Nephron (organoid): ENCODE results near the gene MRNIP.
A peak's percentile ranks its signal among the peaks of the same experiment; 100 is the strongest.

Source experiments
- H3K27ac Mint-ChIP-seq, 3 experiments: 2 replicates each; pipeline ENCODE4 v1.8.0; 2020; ENCODE audit warnings: mixed read lengths in 3 of 3, mild to moderate bottlenecking in 2 of 3, moderate library complexity in 1 of 3
- H3K27me3 Mint-ChIP-seq: 2 replicates; pipeline ENCODE4 v1.8.0; 2021; ENCODE audit warnings: low read depth, mild to moderate bottlenecking, moderate library complexity, mixed read lengths
- H3K36me3 Mint-ChIP-seq: 2 replicates; pipeline ENCODE4 v1.8.0; 2020; ENCODE audit warnings: low read depth, mixed read lengths
- H3K4me1 Mint-ChIP-seq: 2 replicates; pipeline ENCODE4 v1.8.0; 2020; ENCODE audit warnings: mixed read lengths
- H3K4me3 Mint-ChIP-seq, 3 experiments: 2 replicates each; pipeline ENCODE4 v1.8.0; 2020; ENCODE audit warnings: mild to moderate bottlenecking in 3 of 3, mixed read lengths in 3 of 3, moderate library complexity in 2 of 3
- H3K9me3 Mint-ChIP-seq: 2 replicates; pipeline ENCODE4 v1.8.0; 2020; ENCODE audit warnings: mixed read lengths
- CTCF ChIP-seq, 3 experiments: fragments of 200-600 bp; sonication (generic); IDR thresholded peaks; one replicate each; pipeline ENCODE4 v1.5.0; 2021; ENCODE audit warnings: antibody characterized with exemption in 3 of 3; ENCODE audit not compliant: unreplicated experiment in 3 of 3

Gene MRNIP

DNA sequence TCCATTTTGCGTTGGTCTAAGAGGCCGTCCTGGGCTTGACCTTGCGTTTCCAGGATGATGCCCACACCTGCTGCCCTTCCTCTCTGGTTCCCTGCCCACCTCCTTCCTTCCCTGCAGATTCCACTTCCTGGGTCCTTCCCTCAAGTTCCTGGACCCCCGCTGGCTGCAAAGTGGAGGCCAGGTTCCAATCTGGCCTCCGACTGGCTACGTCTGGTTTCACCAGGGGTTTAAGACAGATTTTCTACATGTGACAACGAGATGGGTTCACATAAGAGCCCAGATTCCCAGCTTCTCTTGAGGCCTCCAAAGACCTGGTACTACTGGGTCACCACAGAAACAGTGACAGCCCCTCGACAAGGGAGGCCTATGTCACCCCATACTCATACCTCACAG is 54.1 kb downstream of the MRNIP start:
- H3K4me1 Mint-ChIP-seq, result peaks cover 13% of the 10 kb centered on the region

DNA sequence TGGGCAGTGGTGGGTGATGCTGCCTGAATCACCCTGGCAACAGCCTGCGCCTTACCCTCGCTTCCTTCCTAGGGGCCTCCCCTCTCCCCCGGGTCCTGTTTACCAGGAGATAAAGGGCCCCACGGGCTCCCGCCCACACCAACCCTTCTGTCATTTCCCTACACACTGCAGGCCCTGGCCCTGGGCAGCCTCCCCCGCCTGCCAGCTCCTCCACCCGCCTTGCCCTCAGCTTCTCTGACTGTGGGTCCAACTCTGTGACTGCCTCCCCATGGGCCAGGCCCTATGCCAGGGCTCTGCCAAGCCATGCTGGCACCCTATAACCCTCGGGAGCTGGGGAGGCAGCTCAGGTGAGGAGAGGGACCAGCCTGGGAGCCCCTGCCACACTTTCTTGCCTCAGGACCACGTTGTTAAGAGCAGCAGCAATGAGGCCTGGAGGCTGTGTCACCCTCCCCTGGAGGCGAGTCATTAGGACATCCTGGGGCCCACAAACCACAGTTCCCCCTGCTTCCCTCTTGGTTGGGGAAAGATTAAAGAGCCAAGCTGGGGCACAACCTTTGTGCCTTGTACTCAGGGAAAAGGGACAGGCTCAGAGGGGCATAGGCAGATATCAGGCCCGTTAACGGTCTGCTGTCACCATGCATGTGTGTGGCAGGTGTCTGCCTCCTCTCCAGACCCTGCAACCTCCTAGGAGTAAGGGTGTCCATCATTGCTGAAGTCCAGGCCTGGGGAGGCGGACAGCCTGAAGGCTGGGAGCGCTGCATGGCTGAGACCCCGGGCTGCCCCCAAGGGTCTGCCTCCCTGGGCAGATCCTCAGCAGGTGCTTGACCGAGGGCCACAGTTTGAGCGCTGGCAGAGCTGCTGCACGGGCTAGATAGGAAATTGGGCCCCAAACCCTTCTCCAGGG is 54.7 kb downstream of the MRNIP start:
- no peak for TF ChIP-seq CTCF (IDR thresholded peaks at IDR 0.05; ENCODE audit: unreplicated experiment in 3 of 3)
- Mint-ChIP-seq H3K36me3 (peaks cover 16% of the 10 kb centered on the region), H3K4me1 (peaks cover 13% of the 10 kb centered on the region), H3K27ac (peak overlapping the region in 1 of 3 experiments; percentile 40), H3K4me3 (peak overlapping the region; percentile 85 to 87 (median 85)), H3K27me3 (no peaks in the 10 kb centered on the region), H3K9me3 (no peaks in the 10 kb centered on the region)

More for the DNA sequence above, 54.1 kb downstream of the MRNIP start:
- H3K9me3 Mint-ChIP-seq, result no peaks in the 10 kb centered on the region
- no peak for TF ChIP-seq CTCF (IDR thresholded peaks at IDR 0.05; ENCODE audit: unreplicated experiment in 3 of 3)
- H3K36me3 Mint-ChIP-seq, result peaks cover 10% of the 10 kb centered on the region
- H3K27ac Mint-ChIP-seq, result peak overlapping the region; percentile 33 to 78 (median 33)
- no peaks in the 10 kb centered on the region for H3K27me3 Mint-ChIP-seq
- peak overlapping the region; percentile 85 to 87 (median 85) for H3K4me3 Mint-ChIP-seq

DNA sequence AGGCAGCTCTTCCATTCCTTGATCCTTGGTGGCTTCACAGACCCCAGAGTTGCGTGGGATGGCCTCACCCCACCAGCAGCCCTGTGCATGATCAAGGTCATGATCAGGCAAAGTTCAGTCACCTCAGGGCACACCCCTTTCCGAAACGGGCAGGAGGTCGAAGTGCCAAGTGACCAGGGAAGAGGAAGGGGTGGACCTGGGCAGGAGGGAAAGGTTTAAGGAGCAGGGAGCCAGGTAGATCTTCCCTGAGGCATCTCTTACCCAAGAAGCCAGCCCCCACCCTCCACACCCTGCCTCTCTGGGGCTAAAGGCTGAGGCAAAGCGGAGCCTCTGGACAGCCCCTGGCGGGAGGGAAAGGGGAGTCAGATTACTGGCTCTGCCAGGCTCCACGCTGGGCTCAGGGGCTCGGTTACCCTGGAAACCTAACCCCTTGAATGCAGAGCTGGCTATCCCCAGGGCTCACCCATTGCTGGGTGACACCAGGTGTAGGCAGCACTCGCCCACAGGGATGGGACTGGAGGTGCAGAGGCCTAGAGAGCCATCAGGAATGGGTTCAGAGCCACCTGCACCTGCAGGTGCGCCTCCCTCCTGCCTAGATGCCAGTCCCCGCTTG is 55.6 kb downstream of the MRNIP start:
- no peak for TF ChIP-seq CTCF (IDR thresholded peaks at IDR 0.05; ENCODE audit: unreplicated experiment in 3 of 3)
- Mint-ChIP-seq H3K27ac (no peak overlapping the region), H3K4me1 (peaks cover 13% of the 10 kb centered on the region), H3K9me3 (no peaks in the 10 kb centered on the region), H3K27me3 (peaks cover 4% of the 10 kb centered on the region), H3K4me3 (peak overlapping the region; percentile 47 to 64 (median 50)), H3K36me3 (peaks cover 17% of the 10 kb centered on the region)

DNA sequence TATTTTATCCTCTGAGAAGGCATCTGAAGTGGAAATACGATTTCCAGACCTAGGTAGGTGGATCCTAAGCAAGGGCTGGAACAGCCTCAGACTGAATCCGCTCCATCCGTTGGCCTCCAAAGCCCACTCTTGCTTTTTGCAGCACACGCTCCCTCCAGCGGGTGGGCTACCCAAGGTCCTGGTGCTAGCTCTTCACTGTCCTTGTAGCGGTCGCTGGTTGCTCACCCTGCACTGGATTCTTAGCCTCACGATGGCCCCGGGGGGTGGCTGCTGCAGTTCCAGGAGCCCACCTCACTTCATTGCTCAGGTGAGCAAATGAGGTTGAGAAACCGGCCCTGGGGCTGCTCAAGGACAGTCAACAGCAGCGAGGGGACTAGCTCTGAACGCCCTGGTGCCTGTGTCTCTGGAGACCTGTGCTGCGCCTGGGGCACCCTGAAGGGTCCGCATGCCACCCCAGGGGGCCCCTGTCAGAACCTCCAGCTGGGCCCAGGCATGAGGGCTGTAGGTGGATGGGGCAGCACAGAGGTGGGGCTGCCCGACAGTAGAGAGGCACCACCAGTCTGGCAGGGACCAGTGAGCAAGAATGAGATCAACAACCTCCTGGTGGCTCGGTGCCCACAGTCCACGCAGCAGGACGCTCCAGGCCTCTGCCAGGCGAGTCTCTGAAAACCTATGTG is 56.3 kb downstream of the MRNIP start:
- H3K36me3 Mint-ChIP-seq, result peaks cover 20% of the 10 kb centered on the region
- no peak for TF ChIP-seq CTCF (IDR thresholded peaks at IDR 0.05; ENCODE audit: unreplicated experiment in 3 of 3)
- H3K27ac Mint-ChIP-seq, result no peak overlapping the region
- peak overlapping the region in 1 of 3 experiments; percentile 64 for H3K4me3 Mint-ChIP-seq
- peaks cover 4% of the 10 kb centered on the region for H3K27me3 Mint-ChIP-seq
- H3K4me1 Mint-ChIP-seq, result peaks cover 13% of the 10 kb centered on the region
- no peaks in the 10 kb centered on the region for H3K9me3 Mint-ChIP-seq

DNA sequence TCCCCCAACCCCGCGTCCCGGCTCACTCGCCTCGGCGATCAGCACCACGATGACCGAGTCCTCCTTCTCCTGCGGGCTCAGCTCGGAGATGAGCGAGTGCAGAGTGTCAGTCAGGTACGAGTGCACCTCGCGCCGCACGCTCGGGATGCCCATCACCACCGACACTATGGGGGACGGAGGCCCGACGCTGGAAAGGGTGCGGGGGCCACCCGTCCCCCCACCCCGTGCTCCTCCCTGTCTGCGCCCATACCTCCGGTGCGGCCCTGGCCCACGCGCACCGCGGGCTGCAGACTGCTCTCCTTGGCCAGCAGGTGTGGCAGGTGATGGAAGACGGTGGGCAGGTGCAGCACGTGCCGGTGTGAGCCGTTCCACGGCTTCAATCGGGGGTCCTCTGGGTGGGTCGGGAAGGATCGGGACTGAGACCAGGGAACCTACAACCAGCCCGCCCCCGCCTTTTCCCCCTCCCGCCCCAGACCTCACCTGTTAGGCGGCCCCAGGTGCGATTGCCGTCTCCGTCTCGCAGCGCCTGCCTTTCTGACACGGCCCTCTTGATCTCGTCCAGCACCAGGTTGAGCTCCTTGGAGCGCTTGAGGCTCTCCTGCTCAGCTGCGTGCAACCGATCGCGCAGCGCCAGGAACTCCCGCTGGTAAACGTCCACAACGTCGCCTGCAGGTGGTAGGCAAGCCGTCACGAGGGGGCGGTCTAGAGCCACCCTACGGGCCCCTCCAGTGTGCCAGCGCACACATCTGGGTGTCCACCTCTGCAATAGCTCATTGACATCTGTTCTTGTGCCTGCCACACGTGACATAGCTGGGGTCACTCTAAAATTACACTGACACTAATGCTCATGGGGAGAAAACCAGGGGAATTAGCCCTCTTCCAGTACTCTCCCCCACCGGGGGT is 57.1 kb downstream of the MRNIP start:
- H3K36me3 Mint-ChIP-seq, result peaks cover 26% of the 10 kb centered on the region
- no peaks in the 10 kb centered on the region for H3K9me3 Mint-ChIP-seq
- peak overlapping the region in 1 of 3 experiments; percentile 38 for H3K27ac Mint-ChIP-seq
- H3K4me3 Mint-ChIP-seq, result peak overlapping the region in 2 of 3 experiments; percentile 18 to 56
- peaks cover 4% of the 10 kb centered on the region for H3K27me3 Mint-ChIP-seq
- peaks cover 13% of the 10 kb centered on the region for H3K4me1 Mint-ChIP-seq
- TF ChIP-seq CTCF (IDR thresholded peaks at IDR 0.05; ENCODE audit: unreplicated experiment in 3 of 3), result peak; percentile 45 to 66 (median 54)
